Psoas muscle (tissue), 8 donors: Measurements from ENCODE around the gene ARPC5L. TPM values are rescaled to one million over a fixed set of nuclear protein-coding genes. Genes with fewer than 3 reads are reported as not detected.
A peak's percentile ranks its signal among the peaks of the same experiment; 100 is the strongest.
"Not testable (repeated sequence)": the region's sequence is repeated elsewhere in the genome, so short reads cannot be mapped to it uniquely, and the experiment has no call there.

Experiments used
- ATAC-seq, 4 donors: fragments of 200-7000 bp; cut with Tn5 transposase; one replicate each; pipeline ENCODE4 v1.9.1; 2020; ENCODE audit warnings: moderate library complexity in 3 of 4, mild to moderate bottlenecking in 2 of 4
- DNase-seq, 2 donors: peaks; one replicate each; pipeline ENCODE4 v3.0.0-alpha.2; 2020
- H3K27ac ChIP-seq: fragments of 200-600 bp; one replicate; pipeline ENCODE4 v1.8.0; 2022
- H3K27me3 ChIP-seq, 3 donors: fragments of 200-600 bp in 1 of 3; one replicate each; pipeline versions ENCODE4 v1.6.1 to v1.8.0; 2013 to 2022; ENCODE audit warnings: low read length in 2 of 3, mild to moderate bottlenecking in 2 of 3, moderate library complexity in 1 of 3; ENCODE audit not compliant: insufficient read depth in 3 of 3
- H3K36me3 ChIP-seq, 2 donors: fragments of 200-600 bp in 1 of 2; one replicate each; pipeline versions ENCODE4 v1.6.1 to v1.8.0; 2013 to 2022; ENCODE audit warnings: low read depth in 1 of 2, mild to moderate bottlenecking in 1 of 2, moderate library complexity in 1 of 2; ENCODE audit not compliant: insufficient read depth in 1 of 2
- H3K4me1 ChIP-seq: fragments of 200-600 bp; one replicate; pipeline ENCODE4 v1.8.0; 2022
- H3K4me3 ChIP-seq: fragments of 200-600 bp; one replicate; pipeline ENCODE4 v1.8.0; 2022; ENCODE audit warnings: mild to moderate bottlenecking
- H3K9me3 ChIP-seq: fragments of 200-600 bp; one replicate; pipeline ENCODE4 v1.8.0; 2022
- CTCF ChIP-seq: fragments of 200-600 bp; IDR thresholded peaks from one replicate; pipeline ENCODE4 v1.8.0; 2022; ENCODE audit warnings: antibody characterized with exemption
- WGBS, 3 donors: extraction: QIAGEN DNeasy Blood & Tissue Kit; methylation state at CpG; one replicate each; pipeline versions ENCODE4 v1.1.6 to v1.1.7; 2013; 5-methylcytosine and 5-hydroxymethylcytosine counted together
- intact Hi-C, 2 donors: fragments of 100-400 bp; cut with DNase I; formaldehyde crosslinking; loops; one replicate each; pipeline versions ENCODE4 v1.11.0 to v1.14.2; 2022
- polyA plus RNA-seq, 3 donors: library from polyadenylated mRNA; stranded (reverse); fragments of 200-250 nt; gene quantifications; one replicate each; pipeline ENCODE4 v1.2.3, GENCODE V29; 2013
- total RNA-seq, 4 donors: library from RNA; stranded (reverse); fragmentation: NEBNext Ultra II Directional in 2 of 4; extraction: Animal tissue kit (Norgen Biotek cat#: 25700) in 2 of 4; gene quantifications; one replicate each; pipeline versions ENCODE4 v1.2.1 to v1.2.4, GENCODE V29; 2021 to 2023
- donor health status: healthy with polysubstance abuse.
- donor health status: DM: no; HTN: no; CAD: no; lungs with moderate emphysema.
- donor health status: Bipolar disorder and iron deficiency.
- donor health status: healthy.
- donor health status: DM: yes; HTN: yes; CAD: no.
- donor health status: DM: no; HTN: no; CAD: no.
- donor health status: DM: no; HTN: no; CAD: no.
- donor health status: DM: yes; HTN: yes; CAD: no.

ARPC5L gene
- total and polyA plus RNA-seq, 7 donors: 32.3 to 165 (median 48.4) TPM

GRCh38 chr9:124834591-124834990, 27.3 kb upstream of the ARPC5L start:
- peak overlapping the region; percentile 9 for H3K27ac ChIP-seq
- H3K27me3 ChIP-seq: no peaks in the 10 kb centered on the region
- DNase-seq: no peak
- peak in 3 of 4 donors; percentile 13 to 36 (median 23) for ATAC-seq
- H3K9me3 ChIP-seq: no peaks in the 10 kb centered on the region
- 70 to 82% (median 72%) methylated on average over 7 of the region's 7 CpGs for WGBS, 3 donors
- intact Hi-C loops: no loop called here
- no peaks in the 10 kb centered on the region for H3K36me3 ChIP-seq
- no peak overlapping the region for H3K4me3 ChIP-seq
- no peak for TF ChIP-seq CTCF
- H3K4me1 ChIP-seq: peaks cover 27% of the 10 kb centered on the region

DNA sequence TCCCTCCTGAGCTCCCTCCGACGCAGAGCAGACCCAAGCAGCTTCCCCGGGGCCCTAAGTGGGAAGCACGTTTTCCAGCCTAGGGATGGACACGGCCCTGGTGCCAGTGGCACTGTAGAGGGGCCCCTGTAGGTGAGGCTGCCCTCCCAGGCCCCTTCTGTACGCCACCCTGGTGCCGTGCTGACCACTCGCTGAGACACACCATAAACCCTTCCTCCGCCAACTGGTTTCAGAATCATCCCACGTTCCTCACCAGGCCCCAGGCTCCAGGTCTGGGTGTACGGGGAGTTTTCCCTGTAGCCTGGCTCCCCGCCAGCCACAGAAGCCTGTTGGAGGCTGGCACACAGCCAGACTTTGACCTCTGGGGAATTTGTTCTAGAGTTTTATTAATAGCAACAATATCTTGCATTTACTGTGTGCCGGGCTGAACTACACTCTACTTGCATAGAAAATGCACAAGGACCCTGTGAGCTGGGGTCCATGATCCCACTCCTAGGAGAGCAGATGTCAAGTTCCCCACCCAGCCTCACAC, 26.8 kb upstream of the ARPC5L start:
- DNase-seq (peak; percentile 51 to 80), ATAC-seq (peak in 2 of 4 donors; percentile 17 to 23)
- peaks cover 30% of the 10 kb centered on the region for H3K4me1 ChIP-seq
- H3K27me3 ChIP-seq: no peaks in the 10 kb centered on the region
- peak overlapping the region; percentile 9 for H3K27ac ChIP-seq
- no peak overlapping the region for H3K4me3 ChIP-seq
- intact Hi-C loops: no loop called here
- no peaks in the 10 kb centered on the region for H3K9me3 ChIP-seq
- no peaks in the 10 kb centered on the region for H3K36me3 ChIP-seq
- 40 to 46% (median 43%) methylated on average over 11 to 13 of the region's 13 CpGs for WGBS, 3 donors
- TF ChIP-seq CTCF: no peak

DNA sequence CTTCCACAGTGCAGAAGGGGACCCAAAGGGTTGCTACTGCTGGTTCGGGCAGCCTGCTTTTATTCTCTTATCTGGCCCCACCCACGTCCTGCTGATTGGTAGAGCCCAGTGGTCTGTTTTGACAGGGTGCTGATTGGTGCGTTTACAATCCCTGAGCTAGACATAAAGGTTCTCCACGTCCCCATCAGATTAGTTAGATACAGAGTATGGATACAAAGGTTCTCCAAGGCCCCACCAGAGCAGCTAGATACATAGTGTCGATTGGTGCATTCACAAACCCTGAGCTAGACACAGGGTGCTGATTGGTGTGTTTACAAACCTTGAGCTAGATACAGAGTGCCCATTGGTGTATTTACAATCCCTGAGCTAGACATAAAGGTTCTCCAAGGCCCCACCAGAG, 23.8 kb upstream of the ARPC5L start:
- H3K27me3 ChIP-seq, H3K4me3 ChIP-seq, DNase-seq, H3K9me3 ChIP-seq, ATAC-seq, H3K36me3 ChIP-seq, H3K27ac ChIP-seq, intact Hi-C loops: not testable (repeated sequence)
- H3K4me1 ChIP-seq: peaks cover 20% of the 10 kb centered on the region
- WGBS, 3 donors: 73 to 92% (median 86%) methylated on average over 5 of the region's 5 CpGs

GRCh38 chr9:124838567-124839275, 23.2 kb upstream of the ARPC5L start:
- 78 to 94% (median 87%) methylated on average over 23 to 44 of the region's 52 CpGs for WGBS, 3 donors
- peaks cover 20% of the 10 kb centered on the region for H3K4me1 ChIP-seq
- ATAC-seq, H3K36me3 ChIP-seq, H3K27me3 ChIP-seq, H3K4me3 ChIP-seq, DNase-seq, H3K27ac ChIP-seq, H3K9me3 ChIP-seq, intact Hi-C loops: not testable (repeated sequence)

DNA sequence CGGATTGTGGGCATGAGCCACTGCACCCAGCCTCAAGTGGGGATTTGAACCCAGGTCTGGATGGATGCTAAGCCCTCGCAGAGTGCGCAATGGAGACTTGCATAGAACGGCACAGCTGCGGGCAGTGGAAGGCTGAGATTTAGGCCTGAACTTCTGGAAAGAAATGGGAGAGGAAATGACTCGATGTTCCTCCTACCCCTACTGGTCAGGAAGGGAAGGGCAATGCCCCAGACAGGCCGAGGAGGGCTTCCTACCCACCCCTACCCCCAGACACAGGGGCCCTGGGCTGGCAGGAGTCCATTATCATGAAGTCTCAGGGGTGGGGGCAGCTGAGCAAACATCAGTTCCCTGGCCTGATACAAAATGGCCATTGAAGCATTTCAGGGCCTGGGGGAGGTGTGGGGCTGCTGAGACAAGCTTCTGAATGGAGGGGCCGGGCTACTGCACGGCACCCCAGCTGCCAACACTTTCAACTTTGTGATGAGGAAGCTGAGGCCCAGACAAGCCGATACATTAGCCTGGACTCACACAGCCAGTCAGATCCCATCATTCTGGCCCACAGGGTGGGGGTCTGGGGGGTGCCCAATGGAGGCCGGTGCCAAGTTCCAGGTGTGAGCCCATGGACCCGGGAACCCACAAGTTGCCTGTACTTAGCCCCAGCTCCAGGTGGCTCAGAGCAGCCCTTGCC, 22.2 kb upstream of the ARPC5L start:
- H3K4me3 ChIP-seq: no peak overlapping the region
- H3K9me3 ChIP-seq: no peaks in the 10 kb centered on the region
- TF ChIP-seq CTCF: peak; percentile 33
- peaks cover 17% of the 10 kb centered on the region for H3K4me1 ChIP-seq
- 40 to 57% (median 48%) methylated on average over 12 of the region's 12 CpGs for WGBS, 3 donors
- no peak for DNase-seq
- peak overlapping the region; percentile 50 for H3K27ac ChIP-seq
- ATAC-seq: peak; percentile 34 to 63 (median 52)
- no peaks in the 10 kb centered on the region for H3K36me3 ChIP-seq
- no peaks in the 10 kb centered on the region for H3K27me3 ChIP-seq
- intact Hi-C loops: no loop called here
